GM12801 (cell line): ENCODE results near the gene TUBGCP3.

ENCODE experiments used
- CTCF ChIP-seq: IDR thresholded peaks from one replicate; pipeline ENCODE4 v1.5.1; 2011; ENCODE audit warnings: control low read depth; ENCODE audit not compliant: insufficient read length; ENCODE audit errors: extremely low read depth

The TUBGCP3 gene

GRCh38 chr13:112465251-112466131 lies 122.5 kb downstream of the TUBGCP3 start:
- TF ChIP-seq CTCF: no peak

DNA sequence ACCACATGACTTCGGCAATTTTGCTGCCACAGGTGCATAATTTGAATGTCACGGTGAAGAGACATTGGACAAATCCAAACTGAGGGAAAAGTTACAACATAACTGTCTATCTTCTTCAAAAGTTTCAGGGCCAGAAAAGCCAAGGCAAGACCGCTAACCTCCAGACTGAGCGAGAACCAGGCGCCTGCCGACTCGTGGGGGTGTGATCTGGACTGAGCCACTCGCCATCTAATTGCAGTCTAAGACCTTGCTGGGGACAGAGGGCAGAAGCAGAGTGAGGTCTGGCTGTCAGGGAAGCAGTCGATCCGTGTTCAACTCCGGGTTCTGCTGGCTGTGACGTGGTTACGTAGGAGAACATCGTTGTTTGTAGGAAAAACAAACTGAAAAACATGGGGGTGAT lies 123.2 kb downstream of the TUBGCP3 start:
- TF ChIP-seq CTCF: no peak

DNA sequence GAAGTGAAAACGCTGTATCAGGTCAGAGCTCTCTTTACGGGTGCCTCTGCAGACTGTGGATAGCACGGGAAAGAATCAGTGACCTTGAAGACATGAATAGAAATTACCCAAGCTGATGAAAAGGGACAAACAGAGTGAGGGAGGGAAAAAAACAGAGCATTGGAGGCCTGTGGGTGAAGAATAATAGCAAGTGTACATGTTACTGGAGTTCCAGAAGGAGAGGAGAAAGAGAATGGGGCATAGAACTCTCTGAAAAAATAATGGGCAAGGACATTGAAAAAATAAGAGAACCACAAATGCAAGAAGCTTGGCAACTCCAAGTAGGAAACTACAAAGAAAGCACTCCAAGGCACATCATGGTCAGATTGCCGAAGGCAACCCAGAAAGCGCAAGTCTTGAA lies 125.5 kb downstream of the TUBGCP3 start:
- no peak for TF ChIP-seq CTCF

DNA sequence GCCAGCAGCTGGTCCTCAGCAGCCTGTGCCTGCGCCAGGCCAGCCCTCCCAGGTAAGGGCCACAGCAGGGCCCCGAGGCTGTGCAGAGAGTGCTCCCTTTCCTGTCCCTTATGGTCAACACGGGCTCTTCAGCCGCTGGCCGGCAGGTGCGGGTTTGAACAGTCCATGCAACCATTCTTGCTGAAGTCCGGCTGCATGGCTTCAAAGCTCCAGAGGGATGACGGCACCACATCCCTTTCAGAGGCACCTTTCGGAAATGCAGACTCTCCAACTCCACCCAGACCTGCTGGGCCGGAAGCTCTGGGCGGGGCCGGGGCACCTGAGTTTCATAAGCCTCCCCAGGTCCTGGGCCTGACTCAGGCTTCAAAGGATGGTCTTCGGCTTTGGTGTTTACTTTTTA lies 130.5 kb downstream of the TUBGCP3 start:
- no peak for TF ChIP-seq CTCF

DNA sequence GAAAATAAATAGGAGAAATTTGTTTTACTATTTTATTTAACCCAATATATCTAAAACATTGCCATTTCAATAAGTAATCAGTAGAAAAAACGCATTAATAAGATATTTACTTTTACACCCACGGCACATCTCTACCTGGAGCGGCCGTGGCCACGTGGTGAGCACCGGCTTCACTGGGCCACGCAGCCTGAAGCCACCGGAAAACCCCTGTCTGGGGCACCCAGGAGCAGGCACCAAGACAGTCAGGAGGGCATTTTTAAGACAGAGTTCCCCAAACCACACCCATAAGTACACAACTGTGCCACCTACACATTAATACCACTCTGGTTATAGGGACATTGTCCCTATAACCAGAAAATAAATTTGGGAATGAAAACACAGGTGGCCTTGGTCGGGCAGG lies 130.9 kb downstream of the TUBGCP3 start:
- no peak for TF ChIP-seq CTCF

GRCh38 chr13:112456138-112457056 lies 131.6 kb downstream of the TUBGCP3 start:
- TF ChIP-seq CTCF: no peak

- no peak for TF ChIP-seq CTCF
Measured at GRCh38 chr13:112455476-112456059, 132.4 kb downstream of the TUBGCP3 start.
